H1 (cell line): ENCODE results near the gene SMIM7. TPM values are rescaled to one million over a fixed set of nuclear protein-coding genes. Genes with fewer than 3 reads are reported as not detected.
"Not testable (repeated sequence)": the region's sequence is repeated elsewhere in the genome, so short reads cannot be mapped to it uniquely, and the experiment has no call there.

ENCODE experiments used
- CTCF ChIA-PET: fragments of 300-600 bp; sonication (Branson Sonifier 250); formaldehyde crosslinking; loops from one replicate; lab custom pipeline; 2021; ENCODE audit not compliant: partially characterized antibody; lab: Charles Lee
- POLR2A ChIA-PET: fragments of 300-600 bp; sonication (Branson Sonifier 250); formaldehyde crosslinking; loops from one replicate; lab custom pipeline; 2021; ENCODE audit warnings: inconsistent platforms; ENCODE audit not compliant: partially characterized antibody; lab: Charles Lee
- DNase-seq, 2 experiments: peaks; one replicate each; pipeline versions ENCODE4 v3.0.0 to v3.0.0-alpha.2; 2010 to 2022; ENCODE audit warnings: low spot score in 2 of 2, low read depth in 1 of 2, mixed read lengths in 1 of 2
- FAIRE-seq: peaks from 2 replicates; lab custom pipeline; 2011; peaks lifted over from hg19 to GRCh38; lab: Jason Lieb, UNC
- H2AFZ ChIP-seq: 2 replicates; pipeline ENCODE4 v1.8.1; 2012; ENCODE audit warnings: low read length, inconsistent platforms
- H2AK5ac ChIP-seq: 2 replicates; pipeline ENCODE4 v1.6.1; 2013; ENCODE audit warnings: low read depth, low read length
- H2BK120ac ChIP-seq: replicated peaks from 2 replicates; pipeline ENCODE3; 2013; ENCODE audit warnings: low read depth, low read length, inconsistent platforms
- H2BK12ac ChIP-seq: 2 replicates; pipeline ENCODE4 v1.6.1; 2013; ENCODE audit warnings: low read depth, low read length
- H2BK15ac ChIP-seq: 2 replicates; pipeline ENCODE4 v1.6.1; 2013; ENCODE audit warnings: low read length
- H2BK20ac ChIP-seq: 2 replicates; pipeline ENCODE4 v1.6.1; 2013; ENCODE audit warnings: low read length
- H2BK5ac ChIP-seq: 2 replicates; pipeline ENCODE4 v1.6.1; 2013; ENCODE audit warnings: low read depth, low read length
- H3K14ac ChIP-seq: 2 replicates; pipeline ENCODE4 v1.6.1; 2013; ENCODE audit warnings: inconsistent platforms; ENCODE audit not compliant: insufficient read length
- H3K18ac ChIP-seq: 2 replicates; pipeline ENCODE4 v1.6.1; 2013; ENCODE audit warnings: low read length; ENCODE audit errors: extremely low read depth
- H3K23ac ChIP-seq: 2 replicates; pipeline ENCODE4 v1.6.1; 2013; ENCODE audit warnings: inconsistent platforms; ENCODE audit not compliant: insufficient read length
- H3K23me2 ChIP-seq: 2 replicates; pipeline ENCODE4 v1.6.1; 2013; ENCODE audit warnings: low read depth, low read length
- H3K27ac ChIP-seq: 2 replicates; pipeline ENCODE4 v1.6.1; 2011; ENCODE audit warnings: low read depth, low read length, inconsistent platforms
- H3K27me3 ChIP-seq, 4 experiments: replicated peaks in 1 of 4; 1 replicate in 1 of 4; 2 replicates in 3 of 4; pipeline versions ENCODE4 v1.6.1 to v1.8.1; 2011 to 2013; ENCODE audit warnings: low read length in 3 of 4, mild to moderate bottlenecking in 3 of 4, inconsistent platforms in 2 of 4, mixed read lengths in 2 of 4, moderate library complexity in 1 of 4; ENCODE audit not compliant: control insufficient read depth in 3 of 4, insufficient read depth in 3 of 4; ENCODE audit errors: extremely low read depth in 1 of 4
- H3K36me3 ChIP-seq, 4 experiments: 2 replicates each; pipeline versions ENCODE4 v1.6.1 to v1.8.1; 2011 to 2013; ENCODE audit warnings: mild to moderate bottlenecking in 4 of 4, low read length in 3 of 4, moderate library complexity in 2 of 4, control low read depth in 1 of 4, inconsistent platforms in 1 of 4; ENCODE audit not compliant: insufficient read depth in 4 of 4, control insufficient read depth in 2 of 4
- H3K4ac ChIP-seq: replicated peaks from 2 replicates; pipeline ENCODE3; 2013; ENCODE audit warnings: low read length, low read depth, mixed read lengths, inconsistent platforms; ENCODE audit not compliant: insufficient read length
- H3K4me1 ChIP-seq, 4 experiments: replicated peaks in 1 of 4; 1 replicate in 1 of 4; 2 replicates in 3 of 4; pipeline versions ENCODE4 v1.6.1 to v1.8.1; 2011 to 2013; ENCODE audit warnings: low read length in 3 of 4, inconsistent platforms in 2 of 4, mixed read lengths in 1 of 4; ENCODE audit not compliant: insufficient read depth in 4 of 4, control insufficient read depth in 3 of 4
- H3K4me2 ChIP-seq, 2 experiments: 2 replicates each; pipeline versions ENCODE4 v1.6.1 to v1.8.1; 2011 to 2013; ENCODE audit warnings: low read depth in 2 of 2, low read length in 2 of 2, control low read depth in 1 of 2, inconsistent platforms in 1 of 2, mild to moderate bottlenecking in 1 of 2; ENCODE audit not compliant: insufficient read depth in 1 of 2
- H3K4me3 ChIP-seq, 4 experiments: fragments of 200-600, 300-600 bp in 1 of 4; sonication (generic), shearing (Covaris generic), sonication (Bioruptor Twin) in 1 of 4; 2 replicates each; pipeline versions ENCODE4 v1.5.1 to v1.8.1; 2011 to 2016; ENCODE audit warnings: low read length in 4 of 4, low read depth in 3 of 4, control low read depth in 2 of 4, inconsistent platforms in 2 of 4, mild to moderate bottlenecking in 2 of 4, mixed read lengths in 1 of 4, moderate library complexity in 1 of 4; ENCODE audit not compliant: insufficient read depth in 2 of 4; ENCODE audit errors: extremely low read depth in 1 of 4
- H3K56ac ChIP-seq: replicated peaks from 2 replicates; pipeline ENCODE3; 2013; ENCODE audit warnings: low read depth, mild to moderate bottlenecking, mixed read lengths, low read length, inconsistent platforms; ENCODE audit not compliant: insufficient read length
- H3K79me1 ChIP-seq: 2 replicates; pipeline ENCODE4 v1.6.1; 2013; ENCODE audit warnings: low read depth, low read length, control low read depth
- H3K79me2 ChIP-seq, 2 experiments: 2 replicates each; pipeline versions ENCODE4 v1.6.1 to v1.8.1; 2012 to 2013; ENCODE audit warnings: low read length in 2 of 2, mild to moderate bottlenecking in 2 of 2, inconsistent platforms in 1 of 2; ENCODE audit not compliant: insufficient read depth in 2 of 2, control insufficient read depth in 1 of 2
- H3K9ac ChIP-seq, 4 experiments: replicated peaks in 1 of 4; 1 replicate in 1 of 4; 2 replicates in 3 of 4; pipeline versions ENCODE4 v1.6.1 to v1.8.1; 2011 to 2013; ENCODE audit warnings: low read depth in 3 of 4, low read length in 3 of 4, control low read depth in 2 of 4, mild to moderate bottlenecking in 2 of 4, moderate library complexity in 2 of 4, inconsistent platforms in 1 of 4; ENCODE audit errors: extremely low read depth in 1 of 4
- H3K9me3 ChIP-seq, 2 experiments: 2 replicates each; pipeline versions ENCODE4 v1.6.1 to v1.8.1; 2012 to 2013; ENCODE audit warnings: mild to moderate bottlenecking in 2 of 2, moderate library complexity in 2 of 2, control low read depth in 1 of 2, inconsistent platforms in 1 of 2, low read depth in 1 of 2, low read length in 1 of 2, mixed read lengths in 1 of 2; ENCODE audit not compliant: insufficient read depth in 2 of 2
- H4K20me1 ChIP-seq, 2 experiments: replicated peaks in 1 of 2; 2 replicates each; pipeline versions ENCODE3 to v1.8.1; 2011 to 2013; ENCODE audit warnings: inconsistent platforms in 2 of 2, low read length in 2 of 2, mild to moderate bottlenecking in 1 of 2; ENCODE audit not compliant: insufficient read depth in 2 of 2, control insufficient read depth in 1 of 2
- H4K5ac ChIP-seq: 2 replicates; pipeline ENCODE4 v1.6.1; 2013; ENCODE audit warnings: low read length, low read depth, mixed read lengths, inconsistent platforms; ENCODE audit not compliant: insufficient read length
- H4K8ac ChIP-seq: 2 replicates; pipeline ENCODE4 v1.8.0; 2013; ENCODE audit warnings: mild to moderate bottlenecking, moderate library complexity, low read length, inconsistent platforms; ENCODE audit not compliant: insufficient read depth; ENCODE audit errors: extremely low read depth
- H4K91ac ChIP-seq: replicated peaks from 2 replicates; pipeline ENCODE3; 2013; ENCODE audit warnings: low read length, mixed read lengths, inconsistent platforms; ENCODE audit not compliant: insufficient read length
- KDM1A ChIP-seq: fragments of 200-600, 300-600 bp; sonication (generic); IDR thresholded peaks from 2 replicates; pipeline ENCODE4 v1.7.1; 2016; ENCODE audit warnings: mild to moderate bottlenecking, low read length, borderline replicate concordance
- WGBS, 2 experiments: shearing (Covaris generic) in 1 of 2; methylation state at CpG; one replicate each; pipeline versions ENCODE4 v1.1.6 to v1.1.7; 2013 to 2015; ENCODE audit warnings: low lambda C conversion rate in 2 of 2, mixed read lengths in 2 of 2, inconsistent platforms in 1 of 2, low coverage in 1 of 2, missing lambda C conversion rate in 1 of 2; ENCODE audit not compliant: insufficient replicate concordance in 2 of 2, insufficient coverage in 1 of 2, insufficient read length in 1 of 2; ENCODE audit errors: extremely low coverage in 1 of 2, missing lambda C conversion rate in 1 of 2; 5-methylcytosine and 5-hydroxymethylcytosine counted together
- polyA plus RNA-seq, 7 experiments: library from polyadenylated mRNA; depleted of rRNA in 3 of 7; stranded (reverse) in 5 of 7; unstranded in 2 of 7; fragments of >200 nt in 5 of 7; fragments of 200-250 nt in 2 of 7; gene quantifications; 1 replicate in 5 of 7; 2 replicates in 1 of 7; 4 replicates in 1 of 7; pipeline versions ENCODE4 v1.2.1 to v1.2.3, GENCODE V29; 2011 to 2013; ENCODE audit warnings: missing spikeins in 2 of 7, mixed read lengths in 2 of 7
- total RNA-seq: library from RNA; stranded (reverse); fragmentation: NEBNext Ultra II Directional; extraction: Animal tissue kit (Norgen Biotek cat#: 25700); gene quantifications from 2 replicates; pipeline ENCODE4 v1.2.1, GENCODE V29; 2021

Gene SMIM7
- total and polyA plus RNA-seq, 2 of the 8 experiments (the other 6 are each of a cell fraction or from before 2014, with no cell fraction given), result 55.5 to 67.5 TPM

DNA sequence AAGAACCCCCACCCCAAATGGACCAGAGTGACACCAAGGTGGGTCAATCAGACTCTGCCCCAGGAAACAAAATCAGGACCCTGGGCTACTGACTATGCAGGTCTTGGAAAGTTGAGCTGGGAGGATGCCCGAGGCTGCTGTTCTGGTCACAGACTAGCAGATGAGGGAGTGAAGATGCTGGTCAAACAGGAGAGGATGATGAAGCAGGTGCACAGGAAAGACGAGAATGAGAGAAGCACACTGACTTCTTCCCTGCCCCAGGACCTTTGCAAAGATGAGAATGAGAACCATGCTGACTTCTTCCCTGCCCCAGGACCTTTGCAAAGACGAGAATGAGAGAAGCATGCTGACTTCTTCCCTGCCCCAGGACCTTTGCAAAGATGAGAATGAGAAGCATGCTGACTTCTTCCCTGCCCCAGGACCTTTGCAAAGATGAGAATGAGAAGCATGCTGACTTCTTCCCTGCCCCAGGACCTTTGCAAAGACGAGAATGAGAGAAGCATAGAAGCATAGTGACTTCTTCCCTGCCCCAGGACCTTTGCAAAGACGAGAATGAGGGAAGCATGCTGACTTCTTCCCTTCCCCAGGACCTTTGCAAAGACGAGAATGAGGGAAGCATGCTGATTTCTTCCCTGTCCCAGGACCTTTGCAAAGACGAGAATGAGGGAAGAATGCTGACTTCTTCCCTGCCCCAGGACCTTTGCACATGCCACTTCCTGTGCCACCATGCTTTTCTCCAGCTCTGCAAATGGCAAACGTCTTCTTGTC lies 8.3 kb downstream of the SMIM7 start:
- H2AFZ ChIP-seq, H3K23ac ChIP-seq, H3K18ac ChIP-seq, CTCF ChIA-PET, H3K79me2 ChIP-seq, H3K27me3 ChIP-seq, H3K23me2 ChIP-seq, H4K20me1 ChIP-seq, H4K8ac ChIP-seq, H3K56ac ChIP-seq, H2BK5ac ChIP-seq, H2BK12ac ChIP-seq, H2AK5ac ChIP-seq, H3K4me2 ChIP-seq, FAIRE-seq, H3K9ac ChIP-seq, H3K27ac ChIP-seq, H2BK15ac ChIP-seq, H3K14ac ChIP-seq, H3K9me3 ChIP-seq, H4K91ac ChIP-seq, H3K4me1 ChIP-seq, H3K4me3 ChIP-seq, H4K5ac ChIP-seq, DNase-seq, H3K4ac ChIP-seq, H2BK20ac ChIP-seq, H2BK120ac ChIP-seq, H3K79me1 ChIP-seq: not testable (repeated sequence)
- POLR2A ChIA-PET, result interaction anchor here (0.7 to 1.4 kb wide), 3 partner anchors 15 to 354 kb away, joined by 3 to 5 read pairs (median 3); no protein-coding TSS in a partner anchor
- WGBS, 2 experiments, result 89% methylated on average over 8 of the region's 8 CpGs; no CpG with 5 or more reads in 1 of the 2 experiments
- peaks cover 25 to 72% (median 50%) of the 10 kb centered on the region in 4 experiments for H3K36me3 ChIP-seq
- TF ChIP-seq KDM1A, result peak; percentile 83
